BLaER1 treated with 17β-estradiol and CSF1 and Interleukin-3, amounts not matched to agents 10 nM and 100 nM (cell line): Measurements from ENCODE around the gene TULP3.
A peak's percentile ranks its signal among the peaks of the same experiment; 100 is the strongest.
"Not testable (repeated sequence)": the region's sequence is repeated elsewhere in the genome, so short reads cannot be mapped to it uniquely, and the experiment has no call there.

Experiments
- H3K27ac ChIP-seq, 11 experiments: shearing (Covaris generic); formaldehyde crosslinking; 2 replicates each; pipeline ENCODE4 v1.8.1; 2022
- H3K27me3 ChIP-seq, 11 experiments: shearing (Covaris generic); formaldehyde crosslinking; 2 replicates each; pipeline ENCODE4 v1.8.1; 2022
- H3K36me3 ChIP-seq, 11 experiments: shearing (Covaris generic); formaldehyde crosslinking; 2 replicates each; pipeline ENCODE4 v1.8.1; 2022
- H3K4me1 ChIP-seq, 10 experiments: shearing (Covaris generic); formaldehyde crosslinking; 2 replicates each; pipeline ENCODE4 v1.8.1; 2022
- H3K4me2 ChIP-seq, 11 experiments: shearing (Covaris generic); formaldehyde crosslinking; 2 replicates each; pipeline ENCODE4 v1.8.1; 2022
- H3K4me3 ChIP-seq, 10 experiments: shearing (Covaris generic); formaldehyde crosslinking; 2 replicates each; pipeline ENCODE4 v1.8.1; 2022
- H3K9ac ChIP-seq, 11 experiments: shearing (Covaris generic); formaldehyde crosslinking; 2 replicates each; pipeline ENCODE4 v1.8.1; 2022
- H3K9me3 ChIP-seq, 11 experiments: shearing (Covaris generic); formaldehyde crosslinking; replicated peaks in 1 of 11; 2 replicates each; pipeline ENCODE4 v1.8.1; 2022
- H4K20me1 ChIP-seq, 11 experiments: shearing (Covaris generic); formaldehyde crosslinking; 2 replicates each; pipeline ENCODE4 v1.8.1; 2022
- Cebpa-rat ChIP-seq, 11 experiments: shearing (Covaris generic); IDR thresholded peaks; 2 replicates each; pipeline ENCODE4 v1.8.1; 2022

TULP3 gene

GRCh38 chr12:2864198-2864597 is 26.5 kb upstream of the TULP3 start:
- Histone ChIP-seq H3K4me3 (no peak overlapping the region), H3K4me2 (no peak overlapping the region), H3K9me3 (no peaks in the 10 kb centered on the region), H3K27me3 (no peaks in the 10 kb centered on the region), H3K9ac (no peak overlapping the region), H3K36me3 (peaks cover 67 to 100% (median 100%) of the 10 kb centered on the region in 11 experiments), H4K20me1 (peaks cover 0 to 41% (median 11%) of the 10 kb centered on the region in 11 experiments; a peak in 10 of 22 replicates), H3K4me1 (no peaks in the 10 kb centered on the region), H3K27ac (no peak overlapping the region)
- TF ChIP-seq Cebpa-rat (IDR thresholded peaks at IDR 0.05) = no peak

- not testable (repeated sequence) for H3K4me2 ChIP-seq, H3K9ac ChIP-seq, H3K9me3 ChIP-seq, H3K27me3 ChIP-seq, H3K27ac ChIP-seq, H3K4me3 ChIP-seq
- Histone ChIP-seq H3K36me3 (peaks cover 41 to 100% (median 100%) of the 10 kb centered on the region in 11 experiments), H4K20me1 (peaks cover 0 to 62% (median 15%) of the 10 kb centered on the region in 11 experiments; a peak in 9 of 22 replicates), H3K4me1 (peaks cover 0 to 12% (median 0%) of the 10 kb centered on the region in 10 experiments; a peak in 3 of 20 replicates)
These were observed 21.6 kb upstream of the TULP3 start for GRCh38 chr12:2868986-2869632.

- Histone ChIP-seq H4K20me1 (peaks cover 0 to 31% (median 6%) of the 10 kb centered on the region in 11 experiments; a peak in 8 of 22 replicates), H3K9ac (peak overlapping the region; percentile 92 to 98 (median 97)), H3K9me3 (no peaks in the 10 kb centered on the region), H3K27ac (peak overlapping the region; percentile 67 to 99 (median 96); a peak in 21 of 22 replicates), H3K4me2 (peak overlapping the region; percentile 85 to 100 (median 95)), H3K4me1 (peaks cover 38 to 70% (median 50%) of the 10 kb centered on the region in 10 experiments), H3K4me3 (peak overlapping the region; percentile 64 to 92 (median 79)), H3K27me3 (no peaks in the 10 kb centered on the region), H3K36me3 (peaks cover 7 to 63% (median 57%) of the 10 kb centered on the region in 11 experiments; a peak in 21 of 22 replicates)
- TF ChIP-seq Cebpa-rat (IDR thresholded peaks at IDR 0.05) = no peak
These were observed 14.2 kb upstream of the TULP3 start for GRCh38 chr12:2876431-2877046.

- H3K4me2 ChIP-seq = peak within 1 kb of the TSS; percentile 92 to 100 (median 95)
- H3K9ac ChIP-seq = peak within 1 kb of the TSS; percentile 92 to 98 (median 97)
- peaks cover 7 to 63% (median 53%) of the 10 kb centered on the region in 11 experiments; a peak in 19 of 22 replicates for H3K36me3 ChIP-seq
- TF ChIP-seq Cebpa-rat (IDR thresholded peaks at IDR 0.05) = no peak
- H3K27ac ChIP-seq = peak within 1 kb of the TSS; percentile 90 to 99 (median 96)
- no peaks in the 10 kb centered on the region for H3K9me3 ChIP-seq
- H3K4me1 ChIP-seq = peaks cover 38 to 76% (median 53%) of the 10 kb centered on the region in 10 experiments
- peak within 1 kb of the TSS; percentile 64 to 92 (median 79) for H3K4me3 ChIP-seq
- peaks cover 0 to 23% (median 6%) of the 10 kb centered on the region in 11 experiments; a peak in 8 of 22 replicates for H4K20me1 ChIP-seq
- H3K27me3 ChIP-seq = no peaks in the 10 kb centered on the region
These were observed 13.4 kb upstream of the TULP3 start, which contains the start of the genes FOXM1 and RHNO1 for GRCh38 chr12:2877047-2877952. FOXM1 (minus strand) TSS chr12:2877174; CDS start chr12:2874478, 2,696 bp downstream. RHNO1 (plus strand) TSS chr12:2877223; CDS start chr12:2885367, 8,144 bp downstream.

- peak overlapping the region; percentile 64 to 92 (median 79) for H3K4me3 ChIP-seq
- peak overlapping the region; percentile 92 to 98 (median 97) for H3K9ac ChIP-seq
- peaks cover 0 to 15% (median under 1%) of the 10 kb centered on the region in 11 experiments; a peak in 8 of 22 replicates for H4K20me1 ChIP-seq
- H3K27me3 ChIP-seq = no peaks in the 10 kb centered on the region
- TF ChIP-seq Cebpa-rat (IDR thresholded peaks at IDR 0.05) = peak; percentile 92 to 99 (median 97)
- peaks cover 38 to 78% (median 58%) of the 10 kb centered on the region in 10 experiments for H3K4me1 ChIP-seq
- peak overlapping the region; percentile 90 to 99 (median 96) for H3K27ac ChIP-seq
- H3K9me3 ChIP-seq = no peaks in the 10 kb centered on the region
- H3K4me2 ChIP-seq = peak overlapping the region; percentile 84 to 97 (median 94)
- peaks cover 7 to 63% (median 46%) of the 10 kb centered on the region in 11 experiments; a peak in 18 of 22 replicates for H3K36me3 ChIP-seq
These were observed 12.5 kb upstream of the TULP3 start for GRCh38 chr12:2877953-2878732.

GRCh38 chr12:2879853-2880252 is 10.8 kb upstream of the TULP3 start:
- H3K27me3 ChIP-seq = no peaks in the 10 kb centered on the region
- no peak for TF ChIP-seq Cebpa-rat (IDR thresholded peaks at IDR 0.05)
- H3K9me3 ChIP-seq = 0 out of 22 replicates have a peak, but pooled peaks cover 0 to 2% (median 0%) of the 10 kb centered on the region in 11 experiments
- H3K4me1 ChIP-seq = peaks cover 49 to 82% (median 70%) of the 10 kb centered on the region in 10 experiments
- H4K20me1 ChIP-seq = peaks cover 0 to 13% (median 7%) of the 10 kb centered on the region in 11 experiments; a peak in 7 of 22 replicates
- peak overlapping the region in 8 of 11 experiments; percentile 91 to 97 (median 94); a peak in 17 of 22 replicates for H3K4me2 ChIP-seq
- peaks cover 7 to 60% (median 40%) of the 10 kb centered on the region in 11 experiments; a peak in 13 of 22 replicates for H3K36me3 ChIP-seq
- peak overlapping the region in 10 of 11 experiments; percentile 92 to 98 (median 96); a peak in 14 of 22 replicates for H3K9ac ChIP-seq
- H3K27ac ChIP-seq = peak overlapping the region in 10 of 11 experiments; percentile 90 to 99 (median 96); a peak in 20 of 22 replicates
- H3K4me3 ChIP-seq = peak overlapping the region in 5 of 10 experiments; percentile 64 to 92 (median 79); a peak in 5 of 20 replicates

GRCh38 chr12:2884810-2885209 is 5.9 kb upstream of the TULP3 start:
- no peak overlapping the region for H3K4me3 ChIP-seq
- no peak for TF ChIP-seq Cebpa-rat (IDR thresholded peaks at IDR 0.05)
- peaks cover 0 to 34% (median 9%) of the 10 kb centered on the region in 11 experiments; a peak in 7 of 22 replicates for H4K20me1 ChIP-seq
- peak overlapping the region in 9 of 11 experiments; percentile 11 to 56 (median 36); a peak in 11 of 22 replicates for H3K27ac ChIP-seq
- peaks cover 17 to 51% (median 38%) of the 10 kb centered on the region in 10 experiments for H3K4me1 ChIP-seq
- 0 out of 22 replicates have a peak, but pooled peaks cover 0 to 5% (median 0%) of the 10 kb centered on the region in 11 experiments for H3K9me3 ChIP-seq
- H3K9ac ChIP-seq = peak overlapping the region in 2 of 11 experiments; percentile 17 to 18; a peak in 1 of 22 replicates
- H3K36me3 ChIP-seq = peaks cover 41 to 97% (median 72%) of the 10 kb centered on the region in 11 experiments; a peak in 21 of 22 replicates
- peak overlapping the region; percentile 45 to 61 (median 58) for H3K4me2 ChIP-seq
- no peaks in the 10 kb centered on the region for H3K27me3 ChIP-seq
